CD1c-positive myeloid dendritic cell (primary cell): ENCODE data around the gene KDM2B.
A peak's percentile ranks its signal among the peaks of the same experiment; 100 is the strongest.

Source experiments
- DNase-seq: peaks from one replicate; pipeline ENCODE4 v3.0.0-alpha.2; 2016; ENCODE audit errors: extremely low spot score

KDM2B gene

DNA sequence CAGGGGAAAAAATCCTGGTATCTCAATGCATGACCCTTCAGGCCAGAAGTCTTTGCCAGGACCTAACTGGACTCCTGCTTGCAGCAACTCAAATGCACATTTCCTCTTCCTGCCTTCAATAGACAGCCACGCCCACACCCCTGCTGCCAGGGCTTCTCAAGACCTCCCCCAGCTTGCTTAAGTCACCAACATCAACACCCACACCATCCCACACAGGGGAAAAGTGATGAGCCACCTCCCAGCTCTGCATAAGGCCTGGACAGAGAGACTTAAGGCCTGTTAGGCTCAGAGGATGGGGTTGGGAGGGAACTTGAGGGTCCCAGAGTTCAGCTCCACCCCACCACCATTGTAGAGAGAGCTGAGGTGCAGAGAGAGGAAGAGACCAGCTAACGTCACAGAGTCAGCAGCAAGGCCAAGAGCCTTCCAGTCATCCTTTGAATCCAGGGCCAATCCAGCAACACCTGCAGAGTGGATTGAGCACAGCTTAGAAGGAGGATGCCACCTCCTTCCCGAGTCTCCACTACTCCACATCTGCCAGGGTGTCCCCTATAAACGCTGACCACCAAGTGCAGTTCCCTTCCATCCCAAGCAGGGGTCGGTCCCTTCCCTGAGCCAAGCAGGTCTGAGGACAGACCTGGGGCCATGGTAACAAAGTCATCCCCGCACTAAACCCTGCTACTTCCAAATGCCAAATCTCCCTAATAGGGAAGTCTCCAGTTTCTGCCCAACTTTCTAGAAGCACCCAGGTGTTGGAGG, 50.0 kb downstream of the KDM2B start:
- peak; percentile 92 for DNase-seq

DNA sequence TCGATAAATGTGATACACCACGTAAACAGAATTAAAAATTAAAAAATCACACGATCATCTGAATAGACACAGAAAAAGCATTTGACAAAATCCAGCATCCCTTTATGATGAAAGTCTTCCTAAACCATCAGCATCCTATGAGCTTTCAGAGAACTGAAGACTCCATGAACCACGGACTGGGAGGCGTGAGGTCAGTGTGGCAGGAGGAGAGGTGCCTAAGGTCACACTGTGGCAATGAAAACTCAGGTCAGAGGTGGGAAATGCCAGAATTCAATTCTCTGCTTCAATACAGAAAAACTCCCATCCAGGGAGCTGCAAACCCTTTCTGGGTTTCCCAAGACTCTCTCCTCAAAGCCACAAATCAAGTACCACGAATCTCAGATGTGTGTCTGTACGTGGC, 51.6 kb downstream of the KDM2B start:
- DNase-seq: no peak

DNA sequence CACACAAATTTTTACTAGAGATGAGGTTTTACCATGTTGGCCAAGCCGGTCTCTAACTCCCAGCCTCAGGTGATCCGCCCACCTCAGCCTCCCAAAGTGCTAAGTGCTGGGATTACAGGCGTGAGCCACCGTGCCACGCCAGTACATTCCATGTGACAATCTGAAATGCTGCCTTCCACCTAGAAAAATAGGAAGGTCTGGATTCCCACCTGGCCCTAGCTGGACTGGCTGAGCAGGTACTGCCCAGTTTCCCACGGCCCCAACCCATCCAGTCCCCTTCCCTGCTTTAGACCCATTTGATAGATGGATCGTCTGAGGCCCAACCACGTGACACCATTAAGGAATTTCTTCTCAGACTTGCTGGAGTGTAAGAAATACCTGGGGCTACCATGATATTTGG, 55.4 kb downstream of the KDM2B start:
- DNase-seq: no peak

DNA sequence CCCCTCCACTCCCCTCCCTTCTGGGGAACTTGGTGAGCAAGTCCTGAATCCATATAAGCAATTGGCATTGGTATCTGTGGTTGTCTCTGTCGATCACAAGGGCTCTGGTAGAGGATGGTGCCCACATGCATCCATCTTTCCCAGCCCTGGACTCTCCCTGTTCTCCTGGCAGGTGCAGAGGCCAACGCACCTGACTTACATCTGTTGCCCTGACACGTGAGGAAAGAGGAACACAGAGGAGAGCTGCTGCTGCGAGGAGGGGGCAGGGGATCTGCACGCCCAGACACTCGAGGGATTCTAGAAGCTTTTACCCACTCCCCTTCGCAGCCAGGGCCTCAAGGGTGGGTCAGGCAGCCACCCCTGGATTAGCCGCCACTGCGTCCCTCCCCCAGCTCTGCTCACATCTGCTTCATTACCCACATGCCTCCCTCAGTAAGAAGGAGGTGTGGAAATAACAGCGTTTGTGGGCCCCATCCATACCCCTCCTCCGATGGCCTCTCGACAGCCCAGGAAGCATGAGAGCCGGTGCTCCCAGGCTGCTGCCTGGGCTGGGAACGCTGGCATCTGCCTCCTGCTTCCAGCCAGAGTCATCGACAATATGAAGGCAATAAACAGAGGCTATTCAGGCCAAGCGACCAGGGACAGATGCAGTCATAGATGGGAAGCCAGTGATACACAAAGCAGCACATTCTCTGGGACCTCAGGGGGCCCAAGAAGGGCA, 56.5 kb downstream of the KDM2B start:
- DNase-seq: no peak

DNA sequence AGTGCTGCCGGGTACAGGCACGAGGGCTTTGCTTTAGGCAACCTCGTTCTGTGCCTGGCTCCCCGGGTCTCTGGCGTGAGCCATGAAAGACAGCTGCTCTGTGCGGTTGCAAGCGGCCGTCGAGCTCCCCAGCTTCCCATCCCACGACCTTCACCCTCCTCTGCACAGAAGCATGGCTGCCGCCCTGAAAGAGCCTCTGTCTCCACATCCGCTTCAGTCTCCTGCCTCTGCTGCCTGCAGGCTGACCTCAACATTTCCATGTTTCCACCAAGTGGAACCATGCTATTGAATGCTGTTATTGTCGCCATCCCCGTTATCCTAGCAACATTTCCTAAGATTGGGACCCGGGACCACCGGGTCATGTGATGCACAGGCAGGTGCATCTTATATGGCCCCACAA, 57.1 kb downstream of the KDM2B start:
- DNase-seq: no peak

DNA sequence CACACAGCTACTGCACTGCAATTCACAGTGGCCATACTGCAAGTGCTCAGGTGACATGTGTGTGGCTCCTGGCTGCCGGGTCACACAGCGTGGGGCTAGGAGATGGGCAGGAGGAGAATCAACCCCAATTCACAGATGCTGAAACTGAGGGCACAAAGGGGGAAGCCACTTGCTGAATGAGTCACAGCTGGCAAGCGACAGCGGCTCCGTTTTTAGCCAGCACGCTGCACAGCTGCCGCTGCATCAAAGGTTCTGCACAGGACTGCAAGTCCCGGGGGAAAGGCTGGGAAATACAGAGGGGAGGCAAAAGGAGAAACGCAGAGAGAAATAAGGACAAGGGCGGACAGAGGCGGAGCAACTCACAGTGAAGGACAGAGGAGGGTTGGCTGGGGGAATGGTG, 57.9 kb downstream of the KDM2B start:
- no peak for DNase-seq

DNA sequence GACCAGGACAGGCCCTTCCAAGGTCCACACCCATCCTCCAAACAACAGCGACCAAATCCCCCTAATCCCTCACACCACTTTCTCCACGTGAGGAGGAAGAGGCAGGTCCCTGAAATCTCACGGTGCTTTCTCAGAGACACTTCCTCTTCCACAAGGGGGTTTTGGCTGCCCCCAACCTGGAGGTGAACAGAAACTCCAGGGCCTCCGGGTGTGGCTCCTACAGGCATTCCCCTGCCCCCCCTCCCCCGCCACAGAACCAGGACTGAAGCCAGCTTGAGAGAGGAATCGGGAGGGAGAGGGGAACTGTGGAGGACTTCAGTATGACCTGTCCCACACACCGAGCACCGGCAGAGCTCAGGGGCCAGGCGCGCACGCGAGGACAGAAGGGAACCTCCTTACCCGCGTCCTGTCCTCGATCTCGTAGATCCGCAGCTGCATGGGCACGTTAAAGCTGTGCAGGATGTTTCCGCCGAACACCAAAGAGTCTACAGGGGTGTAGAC, 60.2 kb downstream of the KDM2B start:
- no peak for DNase-seq

DNA sequence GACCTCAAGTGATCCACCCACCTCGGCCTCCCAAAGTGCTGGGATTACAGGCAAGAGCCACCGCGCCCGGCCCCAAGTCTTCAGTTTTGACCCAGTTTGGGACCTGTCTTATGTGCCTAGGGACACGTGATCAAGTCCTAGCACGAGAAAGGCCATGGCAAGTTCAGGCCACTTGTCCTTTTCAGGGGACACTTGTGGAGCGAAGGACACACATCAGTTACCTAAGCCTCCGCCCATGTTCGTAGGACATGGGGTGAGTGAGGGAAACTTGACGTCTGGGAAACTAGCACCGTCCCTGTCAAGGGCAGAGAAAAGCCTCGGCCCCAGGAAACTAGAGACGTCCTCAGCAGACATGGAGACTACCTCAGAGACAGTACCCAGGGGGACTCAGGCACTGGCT, 60.7 kb downstream of the KDM2B start:
- DNase-seq: no peak

DNA sequence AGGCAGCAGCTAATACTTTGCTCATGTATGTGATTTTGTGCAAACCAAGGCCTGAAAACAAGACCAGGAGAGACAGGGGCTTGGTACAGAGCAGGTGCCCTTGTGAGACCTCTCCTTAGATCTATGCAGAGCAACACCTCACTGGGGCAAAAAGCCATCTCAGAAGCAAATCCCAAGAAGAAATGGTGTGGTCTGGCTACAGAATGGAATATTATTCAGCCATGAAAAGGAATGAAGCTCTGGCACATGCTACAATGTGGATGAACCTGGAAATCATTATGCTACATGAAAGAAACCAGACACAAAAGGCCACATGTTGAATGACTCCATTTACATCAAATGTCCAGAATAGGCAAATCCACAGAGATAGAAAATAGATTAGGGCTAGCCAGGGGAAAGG, 61.6 kb downstream of the KDM2B start:
- DNase-seq: no peak

DNA sequence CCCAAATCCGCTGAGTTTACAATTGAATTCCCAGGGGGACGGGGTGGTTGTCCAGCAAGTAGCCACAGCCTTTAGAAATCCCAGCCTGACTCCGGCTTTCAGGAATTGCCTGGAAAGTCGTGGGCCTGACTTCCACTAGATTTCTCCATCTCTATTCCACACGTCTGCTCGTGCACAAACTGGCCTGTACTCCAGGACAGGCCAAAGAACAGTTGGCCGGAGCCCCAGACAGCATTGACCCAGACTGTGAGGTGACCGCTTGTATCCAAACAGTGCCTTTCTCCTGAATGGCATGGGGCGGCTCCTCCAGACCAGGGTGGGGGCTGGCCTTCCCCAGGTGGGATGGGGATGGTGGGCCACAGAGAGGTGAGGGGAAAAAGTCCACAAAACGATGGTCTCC, 62.2 kb downstream of the KDM2B start:
- no peak for DNase-seq

DNA sequence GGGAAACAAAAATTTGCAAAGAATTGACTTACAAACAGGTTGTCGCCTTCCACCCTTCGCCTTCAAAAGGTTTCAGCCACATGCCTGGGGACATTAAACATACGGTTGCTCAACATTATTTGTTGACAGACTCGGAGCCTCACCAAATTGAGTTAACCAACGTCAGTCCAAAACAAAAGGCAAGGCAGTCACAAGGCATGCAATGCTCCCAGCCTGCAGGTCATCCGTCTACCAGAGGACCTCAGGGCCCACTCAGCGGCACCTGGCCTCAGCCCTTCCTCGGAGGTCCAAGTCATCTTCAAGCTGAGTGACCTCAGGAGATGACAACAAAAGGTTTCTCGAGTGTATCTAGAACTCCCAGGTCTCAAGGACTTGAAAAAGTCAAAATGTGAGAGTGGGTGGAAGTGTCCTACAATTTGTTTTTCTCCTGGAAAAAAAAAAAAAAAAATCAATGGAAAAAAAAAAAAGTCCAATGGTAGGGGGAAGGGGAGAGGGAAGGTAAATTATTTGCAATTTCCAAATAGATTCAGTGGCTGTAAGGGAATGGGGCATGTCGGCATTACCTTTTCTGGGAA, 64.3 kb downstream of the KDM2B start:
- DNase-seq: no peak

DNA sequence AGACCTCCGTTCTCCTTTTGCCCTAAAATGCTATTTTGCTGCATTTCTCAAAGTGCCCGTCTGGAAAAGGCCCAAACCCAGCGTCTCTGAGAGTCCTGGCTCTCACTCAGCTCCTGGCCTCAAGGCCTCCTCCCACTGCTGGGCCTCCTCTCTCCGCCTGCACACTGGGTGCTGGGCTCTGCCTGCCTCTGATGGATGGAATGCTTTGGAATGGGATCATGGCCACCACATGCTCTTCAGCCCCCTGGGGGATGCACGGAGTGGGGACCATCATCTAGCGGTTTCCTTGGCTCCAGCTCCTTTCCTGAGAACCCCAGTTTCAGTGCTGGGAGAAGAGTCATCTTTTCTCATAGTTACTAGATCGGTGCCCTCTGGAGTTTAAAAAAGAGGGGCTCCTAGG, 65.2 kb downstream of the KDM2B start:
- no peak for DNase-seq

DNA sequence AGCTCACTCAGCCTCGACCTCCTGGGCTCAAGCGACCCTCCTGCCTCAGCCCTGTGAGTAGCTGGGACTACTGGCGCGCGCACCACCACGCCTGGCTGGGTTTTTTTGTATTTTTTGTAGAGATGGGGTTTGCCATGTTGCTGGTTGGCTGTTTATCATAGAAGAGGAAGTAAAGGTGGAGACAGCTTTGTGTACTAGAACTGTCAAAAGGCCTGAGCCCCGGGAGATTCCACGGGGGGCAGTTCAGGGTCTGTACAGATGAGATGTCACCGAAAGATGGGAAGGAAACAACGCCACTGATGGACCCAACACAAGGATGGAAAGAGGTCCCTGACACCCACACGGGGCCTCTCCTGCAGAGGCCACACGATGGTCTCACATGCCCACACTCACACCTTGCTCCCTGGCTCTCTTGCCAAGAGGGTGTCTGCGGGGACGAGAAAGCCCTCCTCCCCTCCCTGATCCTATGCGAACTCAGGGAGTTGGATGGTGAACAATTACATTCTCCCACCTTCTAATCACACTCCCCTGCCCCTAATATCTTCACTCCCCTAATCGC, 66.6 kb downstream of the KDM2B start:
- no peak for DNase-seq

DNA sequence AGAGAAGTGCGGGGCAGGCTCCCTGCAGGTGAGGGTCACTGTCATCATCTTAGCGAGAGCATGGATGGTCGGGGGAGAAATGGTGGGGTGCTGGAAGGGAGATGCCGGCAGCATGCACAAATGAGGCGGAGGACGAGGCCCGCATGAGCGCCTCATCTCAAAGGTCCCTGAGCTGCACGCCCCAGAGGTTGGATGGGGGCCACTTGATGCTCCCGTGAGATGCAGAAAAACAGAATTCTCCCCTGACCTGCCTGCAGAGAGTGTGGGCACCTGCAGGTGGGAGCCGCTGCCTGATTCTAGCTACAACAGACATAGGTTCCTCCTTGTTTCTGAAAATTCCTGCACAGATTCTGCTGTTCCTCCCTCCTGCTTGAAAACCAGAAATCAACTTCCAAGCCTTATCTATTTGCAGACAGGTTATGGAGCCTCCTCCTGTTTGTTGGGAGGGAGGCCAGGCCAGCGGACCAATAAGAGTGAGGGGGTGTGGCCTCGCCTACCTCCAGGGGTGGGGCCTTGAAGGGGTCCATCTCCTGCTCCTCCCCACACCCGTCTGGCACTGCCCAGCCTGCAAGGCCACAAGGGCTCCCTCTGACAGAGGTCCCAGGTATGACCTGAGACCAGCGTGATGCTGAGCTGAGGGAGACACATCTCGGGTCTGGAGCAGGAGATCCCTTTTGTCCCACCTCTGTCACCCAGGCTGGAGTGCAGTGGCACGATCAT, 67.2 kb downstream of the KDM2B start:
- no peak for DNase-seq

DNA sequence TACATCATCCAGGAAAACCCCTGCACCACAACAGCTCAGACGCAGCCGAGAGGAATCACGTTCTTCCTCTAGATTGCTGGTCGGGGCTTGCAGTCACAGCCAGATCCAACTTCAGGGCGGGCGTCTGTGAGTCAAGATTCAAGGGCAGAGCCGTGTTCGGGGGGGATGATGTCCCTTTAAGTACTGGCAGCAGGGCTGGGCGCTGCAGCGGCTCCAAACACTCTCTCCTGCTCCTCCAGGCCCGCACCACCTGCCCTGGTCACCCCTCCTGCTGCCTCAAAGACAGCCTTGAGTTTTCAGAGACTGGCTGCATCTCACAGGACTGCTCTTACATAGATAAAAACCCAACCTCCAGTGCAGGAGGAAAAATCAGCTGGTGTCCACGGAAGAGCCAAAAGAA, 68.3 kb downstream of the KDM2B start:
- DNase-seq: no peak

DNA sequence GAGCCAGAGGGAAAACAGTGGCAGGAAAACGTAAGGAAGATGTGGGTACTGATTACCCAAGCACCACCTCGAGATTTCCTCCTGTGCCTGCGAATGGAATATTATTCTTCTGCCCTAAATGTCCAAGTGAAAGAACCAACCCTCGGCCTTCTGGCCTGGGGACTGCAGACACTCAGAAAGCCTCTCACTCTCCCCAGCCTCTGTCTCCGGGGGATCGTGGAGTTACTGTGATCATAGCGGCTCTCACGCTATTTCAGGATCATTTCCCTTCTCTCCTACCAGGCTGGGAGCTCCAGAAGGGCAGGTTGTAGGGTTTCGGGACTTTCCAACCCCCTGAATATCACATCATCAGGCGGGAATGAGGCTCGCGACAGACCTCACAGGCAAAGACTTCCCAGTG, 68.9 kb downstream of the KDM2B start:
- DNase-seq: no peak

DNA sequence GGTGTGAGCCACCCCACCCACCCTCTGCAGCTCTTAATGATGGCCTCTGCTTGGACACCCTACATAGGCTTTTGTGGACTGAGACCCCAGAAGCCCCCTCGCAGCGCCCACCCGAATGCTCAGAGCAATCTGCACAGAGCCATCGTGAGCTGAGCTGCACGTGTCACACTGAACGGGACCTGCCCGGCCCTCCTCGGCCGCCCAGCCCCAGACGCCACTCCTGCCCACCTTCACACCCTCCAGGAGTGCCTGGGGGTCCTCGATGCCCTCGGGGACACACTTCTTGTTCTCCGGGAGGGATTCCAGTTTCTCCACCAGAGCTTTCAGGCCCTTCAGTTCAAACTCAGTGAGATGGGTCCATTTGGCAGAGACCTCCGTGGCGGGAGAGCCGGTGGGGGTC, 71.5 kb downstream of the KDM2B start:
- DNase-seq: no peak

DNA sequence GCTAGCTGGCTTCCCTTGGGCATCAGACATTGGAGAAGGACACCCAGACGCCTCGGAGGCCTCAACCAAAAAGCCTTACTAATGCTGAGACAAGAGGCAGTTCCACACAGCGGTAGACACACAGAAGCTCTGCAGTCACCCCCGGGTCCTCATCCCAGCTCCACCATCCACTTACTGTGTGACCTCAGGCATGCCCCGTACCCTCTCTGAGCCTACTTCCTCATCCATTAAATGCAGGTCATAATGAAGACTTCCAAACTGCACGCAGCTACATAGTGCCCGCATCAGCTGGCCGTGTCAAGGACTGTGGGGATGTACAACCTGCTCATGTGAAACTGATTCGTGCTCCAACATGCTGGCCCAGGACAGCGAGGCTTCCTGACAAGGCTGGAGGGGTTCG, 72.3 kb downstream of the KDM2B start:
- DNase-seq: no peak

DNA sequence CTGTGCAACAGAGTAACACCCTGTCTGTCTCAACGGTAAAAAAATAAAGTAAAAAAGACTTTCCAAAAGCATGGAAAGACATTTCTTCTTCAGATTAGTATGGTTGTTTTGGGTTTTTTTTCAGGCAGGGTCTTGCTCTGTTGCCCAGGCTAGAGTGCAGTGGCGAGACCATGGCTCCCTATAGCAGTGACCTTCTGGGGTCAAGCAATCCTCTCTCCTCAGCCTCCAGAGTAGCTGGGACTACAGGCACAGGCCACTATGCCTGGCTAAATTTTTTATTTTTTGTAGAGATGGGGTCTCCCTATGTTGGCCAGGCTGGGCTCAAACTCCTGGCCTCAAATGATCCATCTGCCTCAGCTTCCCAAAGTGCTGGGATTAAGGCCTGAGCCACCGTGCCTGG, 72.8 kb downstream of the KDM2B start:
- no peak for DNase-seq

DNA sequence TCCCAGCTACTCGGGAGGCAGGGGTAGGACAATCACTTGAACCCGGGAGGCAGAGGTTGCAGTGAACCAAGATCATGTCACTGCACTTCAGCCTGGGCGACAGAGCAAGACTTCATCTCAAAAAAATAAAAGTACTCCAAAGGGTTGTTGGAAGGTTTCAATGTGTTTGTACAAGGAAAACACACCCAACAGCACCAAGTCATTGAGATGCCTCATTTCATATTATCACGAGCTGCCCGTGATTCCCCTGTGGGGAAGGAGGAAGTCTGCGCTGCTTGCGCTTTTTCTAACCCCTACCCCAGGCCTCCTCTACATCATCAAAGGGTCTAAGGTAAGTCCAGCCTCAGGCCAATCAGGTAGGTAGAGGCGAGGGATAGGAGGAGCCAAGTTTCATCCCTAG, 73.6 kb downstream of the KDM2B start:
- DNase-seq: no peak

DNA sequence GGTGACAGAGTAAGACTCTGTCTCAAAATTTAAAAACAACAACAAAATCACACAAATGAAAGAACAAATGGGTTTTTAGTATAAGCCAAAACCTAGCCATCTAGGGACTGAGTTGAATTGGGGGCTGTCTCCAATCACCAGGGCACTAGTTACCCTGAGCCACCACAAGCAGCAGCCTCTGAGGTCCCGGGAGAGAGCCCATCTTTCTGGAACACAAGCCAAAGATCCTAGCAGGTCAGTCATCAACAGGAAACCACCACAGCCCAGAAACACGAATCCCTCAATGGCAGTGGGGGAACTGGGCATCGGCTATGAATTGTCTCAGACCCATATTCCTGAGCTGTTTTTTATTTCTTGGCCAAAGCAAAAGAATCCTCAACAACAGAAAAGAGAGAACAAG, 75.3 kb downstream of the KDM2B start:
- DNase-seq: no peak

DNA sequence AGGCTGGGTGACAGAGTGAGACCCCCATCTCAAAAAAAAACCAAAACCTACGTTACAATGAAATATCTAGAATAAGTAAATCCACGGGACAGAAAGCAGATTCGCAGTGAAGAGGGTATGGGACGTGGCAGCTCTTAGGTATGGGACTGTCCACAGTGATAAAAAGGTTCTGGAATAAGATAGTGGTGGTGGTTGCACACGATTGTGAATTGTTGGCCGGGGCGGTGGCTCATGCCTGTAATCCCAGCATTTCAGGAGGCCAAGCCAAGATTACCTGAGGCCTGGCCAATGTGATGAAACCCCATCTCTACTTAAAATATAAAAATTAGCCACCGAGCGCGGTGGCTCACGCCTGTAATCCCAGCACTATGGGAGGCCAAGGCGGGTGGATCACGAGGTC, 76.3 kb downstream of the KDM2B start:
- no peak for DNase-seq
